GM23248 (cell line): ENCODE results near the gene TPPP3.

ENCODE experiments used
- EZH2 ChIP-seq: fragments of 200-600 bp; sonication (generic); IDR thresholded peaks from 2 replicates; pipeline ENCODE4 v1.6.1; 2018; ENCODE audit warnings: antibody characterized with exemption, mild to moderate bottlenecking; ENCODE audit not compliant: insufficient read depth, poor library complexity, severe bottlenecking
- EZH2phosphoT487 ChIP-seq: fragments of 200-600 bp; sonication (generic); IDR thresholded peaks from 2 replicates; pipeline ENCODE4 v1.6.1; 2018; ENCODE audit warnings: antibody characterized with exemption, moderate library complexity, mild to moderate bottlenecking, low read depth; ENCODE audit not compliant: insufficient read depth

GRCh38 chr16:67370661-67371060, 22.6 kb downstream of the TPPP3 start:
- TF ChIP-seq EZH2 (no peak), EZH2phosphoT487 (no peak)
